Measurements from ENCODE around the gene LRRK1.
A peak's percentile ranks its signal among the peaks of the same experiment; 100 is the strongest.
"Not testable (repeated sequence)": the region's sequence is repeated elsewhere in the genome, so short reads cannot be mapped to it uniquely, and the experiment has no call there.

Gene LRRK1

GRCh38 chr15:101078669-101079323 is 159.6 kb downstream of the LRRK1 start:
- DNase-seq = no peak

- DNase-seq = no peak
These were observed 162.7 kb downstream of the LRRK1 start for GRCh38 chr15:101081900-101082299.

- no peak for DNase-seq
These were observed 164.3 kb downstream of the LRRK1 start for GRCh38 chr15:101083336-101084045.

- DNase-seq = no peak
These were observed 165.6 kb downstream of the LRRK1 start for GRCh38 chr15:101084801-101085200.

- no peak for DNase-seq
These were observed 166.1 kb downstream of the LRRK1 start for GRCh38 chr15:101085311-101085700.

- DNase-seq = no peak
These were observed 167.4 kb downstream of the LRRK1 start for GRCh38 chr15:101086394-101087171.

- no peak for DNase-seq
These were observed 168.1 kb downstream of the LRRK1 start for GRCh38 chr15:101087172-101087769.

- no peak for DNase-seq
These were observed 169.1 kb downstream of the LRRK1 start for GRCh38 chr15:101088271-101088670.

- peak; percentile 38 to 79 for DNase-seq
These were observed 169.8 kb downstream of the LRRK1 start for GRCh38 chr15:101088788-101089578.

GRCh38 chr15:101089579-101090427 is 170.6 kb downstream of the LRRK1 start:
- DNase-seq = no peak

- DNase-seq = no peak
These were observed 171.3 kb downstream of the LRRK1 start for GRCh38 chr15:101090428-101090790.

GRCh38 chr15:101091080-101092017 is 172.2 kb downstream of the LRRK1 start:
- DNase-seq = no peak

GRCh38 chr15:101092156-101092866 is 173.2 kb downstream of the LRRK1 start:
- DNase-seq = peak; percentile 64 to 89

- no peak for DNase-seq
These were observed 173.7 kb downstream of the LRRK1 start for GRCh38 chr15:101092867-101093202.

- DNase-seq = no peak
These were observed 174.8 kb downstream of the LRRK1 start for GRCh38 chr15:101093958-101094357.

GRCh38 chr15:101095796-101096406 is 176.7 kb downstream of the LRRK1 start:
- not testable (repeated sequence) for DNase-seq

GRCh38 chr15:101097111-101097510 is 178.0 kb downstream of the LRRK1 start:
- DNase-seq = no peak

GRCh38 chr15:101099183-101099582 is 180.0 kb downstream of the LRRK1 start:
- no peak for DNase-seq

- no peak for DNase-seq
These were observed 181.0 kb downstream of the LRRK1 start for GRCh38 chr15:101100118-101100517.
